Keratinocyte (primary cell): ENCODE results near the gene ERC1.

ENCODE experiments used
- CTCF ChIP-seq, 3 experiments: IDR thresholded peaks in 1 of 3; conservative IDR thresholded peaks in 1 of 3; optimal IDR thresholded peaks in 1 of 3; 2 replicates in 2 of 3; 3 replicates in 1 of 3; pipeline versions ENCODE3 to v1.5.1; 2011; ENCODE audit warnings: low read length in 3 of 3, mild to moderate bottlenecking in 3 of 3, moderate library complexity in 2 of 3, control low read depth in 1 of 3, inconsistent platforms in 1 of 3; ENCODE audit not compliant: insufficient read depth in 2 of 3; ENCODE audit errors: extremely low read depth in 1 of 3
- EZH2 ChIP-seq: IDR thresholded peaks from one replicate; pipeline ENCODE4 v1.6.1; 2012; ENCODE audit warnings: inconsistent platforms, mild to moderate bottlenecking, low read length, moderate library complexity

DNA sequence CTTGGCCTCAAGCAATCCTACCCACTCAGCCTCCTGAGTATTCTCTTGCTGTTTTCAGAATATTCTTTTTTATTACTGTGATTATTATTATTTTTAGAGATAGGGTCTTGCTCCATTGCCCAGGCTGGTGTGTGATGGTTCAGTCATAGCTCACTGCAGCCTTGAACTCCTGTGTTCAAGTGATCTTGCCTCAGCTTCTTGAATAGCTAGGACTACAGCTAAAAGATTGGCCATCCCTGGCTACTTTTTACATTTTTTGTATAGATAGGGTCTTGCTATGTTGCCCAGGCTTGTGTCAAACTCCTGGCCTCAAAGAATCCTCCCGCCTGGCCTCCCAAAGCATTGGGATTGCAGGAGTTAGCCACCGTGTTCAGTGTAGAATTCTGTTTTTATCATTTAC, 73.3 kb downstream of the ERC1 start:
- TF ChIP-seq CTCF (optimal IDR thresholded peaks at IDR 0.05 in 1 of 3, IDR thresholded peaks at IDR 0.05 in 1 of 3, conservative IDR thresholded peaks at IDR 0.05 in 1 of 3; ENCODE audit: extremely low read depth in 1 of 3, insufficient read depth in 2 of 3, low read length in 3 of 3): no peak
- no peak for TF ChIP-seq EZH2
